Adrenal gland (tissue), 12 donors: ENCODE data around the gene ANKRD44. TPM values are rescaled to one million over a fixed set of nuclear protein-coding genes. Genes with fewer than 3 reads are reported as not detected.

ENCODE experiments used
- DNase-seq, 7 donors: peaks; one replicate each; pipeline ENCODE4 v3.0.0-alpha.2; 2019 to 2020
- H3K27ac ChIP-seq, 5 donors: fragments of 200-600 bp; sonication (generic) in 4 of 5; 1 replicate in 3 of 5; 2 replicates in 2 of 5; pipeline versions ENCODE4 v1.5.1 to v1.8.0; 2016 to 2020; ENCODE audit warnings: mild to moderate bottlenecking in 1 of 5
- H3K27me3 ChIP-seq: fragments of 200-600 bp; 2 replicates; pipeline ENCODE4 v1.8.0; 2021
- H3K36me3 ChIP-seq, 2 donors: fragments of 200-600 bp; replicated peaks in 1 of 2; 1 replicate in 1 of 2; 2 replicates in 1 of 2; pipeline versions ENCODE4 v1.5.1 to v1.8.0; 2018 to 2022
- H3K4me1 ChIP-seq, 2 donors: fragments of 200-600 bp; replicated peaks in 1 of 2; 1 replicate in 1 of 2; 2 replicates in 1 of 2; pipeline versions ENCODE4 v1.5.1 to v1.8.0; 2018 to 2021
- H3K4me3 ChIP-seq, 4 donors: fragments of 200-600 bp; sonication (generic) in 3 of 4; one replicate each; pipeline ENCODE4 v1.5.1; 2016 to 2018
- H3K9me3 ChIP-seq, 3 donors: fragments of 200-600 bp; sonication (generic) in 1 of 3; replicated peaks in 1 of 3; 1 replicate in 2 of 3; 2 replicates in 1 of 3; pipeline versions ENCODE4 v1.5.1 to v1.8.0; 2016 to 2021
- POLR2A ChIP-seq, 2 donors: fragments of 450-650 bp; IDR thresholded peaks; one replicate each; pipeline ENCODE4 v1.6.1; 2017; ENCODE audit warnings: antibody characterized with exemption in 2 of 2, mild to moderate bottlenecking in 2 of 2, moderate library complexity in 1 of 2
- WGBS, 4 donors: extraction: QIAGEN DNeasy Blood & Tissue Kit in 2 of 4; methylation state at CpG; one replicate each; pipeline versions ENCODE4 v1.1.5 to v1.1.7; 2013 to 2017; 5-methylcytosine and 5-hydroxymethylcytosine counted together
- intact Hi-C, 2 donors: fragments of 100-400 bp; cut with DNase I; formaldehyde crosslinking; loops; one replicate each; pipeline versions ENCODE4 v1.14.1 to v1.15.0; 2022 to 2023
- polyA plus RNA-seq, 3 donors: library from polyadenylated mRNA; stranded (reverse); fragments of 200-250 nt in 2 of 3; fragments of 350-450 nt in 1 of 3; fragmentation: Illumina TruSeq in 1 of 3; extraction: RNeasy Lipid Tissue Mini Kit (QIAGEN cat#74804) in 1 of 3; gene quantifications; one replicate each; pipeline ENCODE4 v1.2.3, GENCODE V29; 2013 to 2014
- total RNA-seq, 9 donors: library from RNA; depleted of rRNA in 4 of 9; stranded (reverse); fragments of >200 nt in 4 of 9; fragments of 120-200 nt in 1 of 9; fragmentation: NEBNext Ultra II Directional in 1 of 9; extraction: Animal tissue kit (Norgen Biotek cat#: 25700) in 1 of 9; gene quantifications; one replicate each; pipeline versions ENCODE4 v1.1.0 to v1.2.4, GENCODE V29; 2013 to 2023
- TF ChIP-seq, protein P1 (sequence below), 6 experiments: fragments of 450-650 bp in 4 of 6; fragments of 200-600 bp in 2 of 6; sonication (generic) in 1 of 6; IDR thresholded peaks; 1 replicate in 5 of 6; 2 replicates in 1 of 6; pipeline versions ENCODE4 v1.5.1 to v1.8.0; 2016 to 2021; ENCODE audit warnings: antibody characterized with exemption in 6 of 6, mild to moderate bottlenecking in 2 of 6, moderate library complexity in 1 of 6
- donor health status: healthy with polysubstance abuse.
- donor health status: Bipolar disorder and iron deficiency.
- donor health status: DM: yes; HTN: yes; CAD: no.
- donor health status: DM: no; HTN: no; CAD: no.
- donor health status: DM: no; HTN: no; CAD: no.
- donor health status: DM: yes; HTN: yes; CAD: no.

ANKRD44 gene
- total and polyA plus RNA-seq, 12 donors: 3.8 to 40.2 (median 21.3) TPM

DNA sequence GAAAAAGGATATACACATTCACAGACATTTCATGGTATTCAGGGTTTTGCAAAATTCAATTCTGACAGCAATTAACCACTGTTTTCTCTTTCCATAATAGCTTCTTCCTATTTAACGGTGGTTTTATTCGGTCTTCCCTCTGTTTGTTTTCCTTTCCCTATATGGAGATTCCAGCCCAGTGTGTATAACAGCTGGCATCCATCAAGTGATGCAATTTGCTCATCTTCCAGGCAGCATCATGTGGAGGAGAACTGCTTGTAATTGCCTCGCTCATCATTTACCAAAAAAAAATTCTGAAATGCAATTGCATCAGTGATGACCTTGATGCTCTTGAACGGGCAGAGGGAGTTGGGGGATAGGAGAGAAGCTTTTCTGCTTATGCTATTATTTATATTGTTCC, 218.1 kb downstream of the ANKRD44 start:
- peaks cover 0 to 15% of the 10 kb centered on the region in 2 donors for H3K4me1 ChIP-seq
- 27 to 43% (median 33%) methylated on average over 4 of the region's 4 CpGs for WGBS, 4 donors
- no peaks in the 10 kb centered on the region for H3K27me3 ChIP-seq
- peak in 6 of 7 donors; percentile 28 to 76 (median 56) for DNase-seq
- peak overlapping the region in 1 of 5 donors; percentile 22 for H3K27ac ChIP-seq
- H3K9me3 ChIP-seq: no peaks in the 10 kb centered on the region
- no peak overlapping the region for H3K4me3 ChIP-seq
- TF ChIP-seq POLR2A (IDR thresholded peaks at IDR 0.05): no peak
- TF ChIP-seq, protein P1, sequence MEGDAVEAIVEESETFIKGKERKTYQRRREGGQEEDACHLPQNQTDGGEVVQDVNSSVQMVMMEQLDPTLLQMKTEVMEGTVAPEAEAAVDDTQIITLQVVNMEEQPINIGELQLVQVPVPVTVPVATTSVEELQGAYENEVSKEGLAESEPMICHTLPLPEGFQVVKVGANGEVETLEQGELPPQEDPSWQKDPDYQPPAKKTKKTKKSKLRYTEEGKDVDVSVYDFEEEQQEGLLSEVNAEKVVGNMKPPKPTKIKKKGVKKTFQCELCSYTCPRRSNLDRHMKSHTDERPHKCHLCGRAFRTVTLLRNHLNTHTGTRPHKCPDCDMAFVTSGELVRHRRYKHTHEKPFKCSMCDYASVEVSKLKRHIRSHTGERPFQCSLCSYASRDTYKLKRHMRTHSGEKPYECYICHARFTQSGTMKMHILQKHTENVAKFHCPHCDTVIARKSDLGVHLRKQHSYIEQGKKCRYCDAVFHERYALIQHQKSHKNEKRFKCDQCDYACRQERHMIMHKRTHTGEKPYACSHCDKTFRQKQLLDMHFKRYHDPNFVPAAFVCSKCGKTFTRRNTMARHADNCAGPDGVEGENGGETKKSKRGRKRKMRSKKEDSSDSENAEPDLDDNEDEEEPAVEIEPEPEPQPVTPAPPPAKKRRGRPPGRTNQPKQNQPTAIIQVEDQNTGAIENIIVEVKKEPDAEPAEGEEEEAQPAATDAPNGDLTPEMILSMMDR (IDR thresholded peaks at IDR 0.05): no peak
- intact Hi-C loops: no loop called here
- H3K36me3 ChIP-seq: no peaks in the 10 kb centered on the region

DNA sequence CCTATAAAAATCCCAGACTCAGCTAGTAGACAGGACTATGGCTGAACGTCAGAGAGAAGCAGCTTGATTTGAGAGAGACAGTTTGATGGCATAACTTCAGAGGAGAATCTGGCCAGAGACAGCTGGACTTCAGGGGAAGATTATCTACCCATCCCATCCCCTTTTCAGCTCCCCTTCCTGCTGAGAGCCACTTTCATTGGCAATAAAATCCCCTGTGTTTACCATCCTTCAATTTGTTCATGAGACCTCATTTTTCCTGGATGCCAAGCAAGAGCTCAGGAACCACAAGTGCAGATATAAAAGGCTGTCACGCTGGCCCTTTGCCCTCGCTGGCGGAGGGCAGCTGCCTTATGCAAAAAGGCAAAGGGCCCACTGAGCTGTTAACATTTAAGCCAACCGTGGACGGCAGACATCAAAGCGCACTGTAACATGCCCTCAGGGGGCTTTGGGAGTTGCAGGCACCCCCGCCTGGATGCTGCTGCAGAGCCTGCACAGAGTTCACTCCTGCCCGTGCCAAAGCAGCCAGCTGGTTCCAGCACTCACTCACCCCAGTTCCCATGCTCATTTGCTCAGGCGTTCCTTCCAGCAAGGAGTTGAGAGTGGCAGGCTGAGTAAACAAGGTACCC, 219.7 kb downstream of the ANKRD44 start:
- no peak for TF ChIP-seq POLR2A (IDR thresholded peaks at IDR 0.05)
- TF ChIP-seq, protein P1 (IDR thresholded peaks at IDR 0.05): no peak
- DNase-seq: no peak

DNA sequence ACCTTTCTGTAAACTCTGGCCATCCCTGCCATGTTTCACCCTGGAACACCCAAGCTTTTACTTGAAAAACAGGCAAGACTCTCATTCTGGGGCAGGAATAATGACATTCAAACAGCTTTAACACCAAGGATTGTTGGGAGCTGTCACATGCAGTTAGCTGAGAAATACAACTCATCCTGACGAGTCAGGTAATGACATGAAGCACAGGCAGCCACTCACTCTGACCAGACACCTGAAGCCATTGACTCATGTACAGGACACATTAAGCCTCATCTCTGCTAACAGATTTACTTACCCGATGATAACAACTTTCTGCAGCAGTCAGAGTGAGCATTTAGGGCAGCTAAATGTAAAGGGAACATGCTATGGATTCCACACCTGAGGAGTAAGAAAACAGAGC, 220.9 kb downstream of the ANKRD44 start:
- no peak for TF ChIP-seq POLR2A (IDR thresholded peaks at IDR 0.05)
- TF ChIP-seq, protein P1 (IDR thresholded peaks at IDR 0.05): no peak
- H3K27ac ChIP-seq: no peak overlapping the region
- H3K4me1 ChIP-seq: peaks cover 0 to 15% of the 10 kb centered on the region in 2 donors
- no peaks in the 10 kb centered on the region for H3K9me3 ChIP-seq
- no peaks in the 10 kb centered on the region for H3K27me3 ChIP-seq
- H3K36me3 ChIP-seq: no peaks in the 10 kb centered on the region
- no peak overlapping the region for H3K4me3 ChIP-seq
- intact Hi-C loops: no loop called here
- WGBS, 4 donors: 69 to 90% (median 88%) methylated on average over 2 of the region's 2 CpGs
- no peak for DNase-seq

More for the DNA sequence above, 219.7 kb downstream of the ANKRD44 start:
- no peak overlapping the region for H3K27ac ChIP-seq
- no peaks in the 10 kb centered on the region for H3K36me3 ChIP-seq
- no peaks in the 10 kb centered on the region for H3K9me3 ChIP-seq
- no peaks in the 10 kb centered on the region for H3K27me3 ChIP-seq
- 89 to 100% (median 92%) methylated on average over 9 to 10 of the region's 10 CpGs for WGBS, 4 donors
- no peak overlapping the region for H3K4me3 ChIP-seq
- H3K4me1 ChIP-seq: peaks cover 0 to 15% of the 10 kb centered on the region in 2 donors
- intact Hi-C loops: no loop called here

DNA sequence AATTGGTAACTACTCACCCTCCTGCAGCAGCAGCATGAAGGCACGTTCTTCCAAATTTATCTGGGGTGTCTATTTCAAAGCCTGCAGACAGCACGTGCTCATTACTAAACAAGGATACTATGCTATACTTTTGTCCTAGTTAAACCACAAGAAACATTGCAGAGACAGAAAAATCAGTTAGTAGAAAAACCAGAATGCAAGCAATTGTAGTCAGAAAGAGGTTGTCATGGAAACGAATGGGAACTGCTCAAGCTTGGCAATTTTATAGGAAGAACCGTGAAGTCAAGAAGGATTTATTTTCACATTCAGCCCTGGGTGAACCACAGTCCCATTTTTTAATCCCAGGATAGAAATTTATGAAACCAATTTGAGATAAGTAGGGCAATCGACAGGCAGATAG, 221.9 kb downstream of the ANKRD44 start:
- WGBS, 4 donors: 49 to 60% (median 52%) methylated on average over 5 of the region's 5 CpGs
- Histone ChIP-seq H3K9me3 (no peaks in the 10 kb centered on the region), H3K4me1 (peaks cover 0 to 15% of the 10 kb centered on the region in 2 donors), H3K36me3 (no peaks in the 10 kb centered on the region), H3K27ac (no peak overlapping the region), H3K4me3 (no peak overlapping the region), H3K27me3 (no peaks in the 10 kb centered on the region)
- no peak for DNase-seq
- no peak for TF ChIP-seq POLR2A (IDR thresholded peaks at IDR 0.05)
- TF ChIP-seq, protein P1 (IDR thresholded peaks at IDR 0.05): no peak
- intact Hi-C loops: no loop called here
